GM12873 (cell line): ENCODE measurements around the gene FOXS1.

ENCODE experiments used
- TF ChIP-seq, protein P1 (sequence below): IDR thresholded peaks from 2 replicates; pipeline ENCODE4 v1.5.1; 2012; ENCODE audit warnings: low read depth, mild to moderate bottlenecking, moderate library complexity, low read length, control low read depth; ENCODE audit not compliant: insufficient read depth; ENCODE audit errors: missing control alignments

The FOXS1 gene

DNA sequence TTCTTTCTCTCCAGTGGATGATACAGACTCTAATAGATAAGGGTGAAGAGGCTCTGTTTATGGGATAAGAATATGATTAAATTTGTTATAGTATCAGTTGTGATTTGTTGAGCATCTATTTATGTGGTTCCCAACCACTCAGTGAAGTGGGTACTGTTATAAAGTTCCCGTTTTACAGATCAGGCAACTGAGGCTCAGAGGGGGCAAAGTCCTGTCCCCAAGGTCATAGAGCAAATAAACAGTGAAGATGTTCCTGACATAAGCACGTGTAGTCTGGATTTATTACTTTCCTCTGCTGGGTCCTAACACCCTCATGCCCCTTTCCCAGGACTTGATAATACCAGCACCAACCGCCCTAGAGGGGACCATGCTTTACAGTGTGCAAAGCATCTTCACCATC, 20.8 kb upstream of the FOXS1 start:
- TF ChIP-seq, protein P1, sequence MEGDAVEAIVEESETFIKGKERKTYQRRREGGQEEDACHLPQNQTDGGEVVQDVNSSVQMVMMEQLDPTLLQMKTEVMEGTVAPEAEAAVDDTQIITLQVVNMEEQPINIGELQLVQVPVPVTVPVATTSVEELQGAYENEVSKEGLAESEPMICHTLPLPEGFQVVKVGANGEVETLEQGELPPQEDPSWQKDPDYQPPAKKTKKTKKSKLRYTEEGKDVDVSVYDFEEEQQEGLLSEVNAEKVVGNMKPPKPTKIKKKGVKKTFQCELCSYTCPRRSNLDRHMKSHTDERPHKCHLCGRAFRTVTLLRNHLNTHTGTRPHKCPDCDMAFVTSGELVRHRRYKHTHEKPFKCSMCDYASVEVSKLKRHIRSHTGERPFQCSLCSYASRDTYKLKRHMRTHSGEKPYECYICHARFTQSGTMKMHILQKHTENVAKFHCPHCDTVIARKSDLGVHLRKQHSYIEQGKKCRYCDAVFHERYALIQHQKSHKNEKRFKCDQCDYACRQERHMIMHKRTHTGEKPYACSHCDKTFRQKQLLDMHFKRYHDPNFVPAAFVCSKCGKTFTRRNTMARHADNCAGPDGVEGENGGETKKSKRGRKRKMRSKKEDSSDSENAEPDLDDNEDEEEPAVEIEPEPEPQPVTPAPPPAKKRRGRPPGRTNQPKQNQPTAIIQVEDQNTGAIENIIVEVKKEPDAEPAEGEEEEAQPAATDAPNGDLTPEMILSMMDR: no peak

- TF ChIP-seq, protein P1: no peak
These were observed 19.4 kb upstream of the FOXS1 start for GRCh38 chr20:31864521-31865400.

- TF ChIP-seq, protein P1: no peak
These were observed 18.1 kb upstream of the FOXS1 start for GRCh38 chr20:31863296-31864085.

- TF ChIP-seq, protein P1: no peak
These were observed 17.1 kb upstream of the FOXS1 start for GRCh38 chr20:31862506-31862905.

GRCh38 chr20:31862157-31862470, 16.7 kb upstream of the FOXS1 start:
- TF ChIP-seq, protein P1: no peak

DNA sequence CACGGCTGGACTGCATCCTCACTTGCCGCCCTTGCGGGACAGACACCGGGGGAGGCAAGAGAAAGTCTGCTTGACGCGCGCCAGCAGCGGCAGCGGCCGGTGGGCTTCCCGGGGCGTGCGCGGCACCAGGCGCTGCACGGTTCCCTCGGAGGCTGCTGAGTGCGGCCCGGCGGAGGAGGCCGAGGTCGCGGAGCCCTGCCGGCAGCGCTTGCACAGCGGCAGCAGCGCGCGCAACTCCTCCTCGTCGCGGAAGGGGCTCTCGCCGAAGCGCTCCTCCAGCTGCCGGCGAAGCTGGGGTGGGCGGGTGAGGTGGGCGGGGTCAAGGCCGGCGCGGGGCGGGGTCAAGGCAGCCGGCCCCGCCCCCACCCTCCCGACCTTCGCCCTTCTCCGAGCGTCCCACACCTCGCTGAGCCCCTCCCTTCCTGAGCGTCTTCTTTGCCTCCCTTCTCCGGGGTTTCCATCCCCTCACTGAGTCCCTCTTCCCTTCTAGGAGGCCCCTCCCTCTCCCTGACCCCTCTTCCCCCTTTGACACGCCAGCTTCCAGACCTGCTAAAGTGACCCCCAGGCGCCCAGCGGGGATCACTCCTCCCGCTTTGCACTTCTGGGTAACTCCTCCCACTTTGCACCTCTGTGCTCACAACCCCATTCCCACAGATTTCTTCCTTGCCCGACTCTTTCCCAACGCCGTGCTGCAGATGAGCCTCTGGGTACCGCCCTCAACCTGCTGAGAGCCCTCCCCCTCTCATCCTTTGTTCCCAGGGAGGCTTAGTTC, 16.2 kb upstream of the FOXS1 start:
- TF ChIP-seq, protein P1: no peak

DNA sequence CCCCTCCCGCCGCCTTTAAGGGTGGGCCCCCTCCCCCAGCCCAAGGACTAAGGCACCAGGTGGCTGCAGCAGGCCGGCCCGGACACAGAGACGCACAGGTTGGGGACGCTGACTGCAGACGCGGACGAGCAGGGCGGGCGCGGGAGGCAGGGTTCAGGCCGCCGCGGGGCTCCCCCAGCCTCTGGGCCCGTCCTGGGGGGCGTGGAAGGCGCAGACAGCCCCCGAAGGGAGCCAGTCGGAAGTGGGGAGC, 15.7 kb upstream of the FOXS1 start:
- TF ChIP-seq, protein P1: no peak
